GM18858 (cell line): ENCODE data around the gene RIN1.
"Not testable (repeated sequence)": the region's sequence is repeated elsewhere in the genome, so short reads cannot be mapped to it uniquely, and the experiment has no call there.

Experiments used
- ATAC-seq: cut with Tn5 transposase; IDR thresholded peaks from one replicate; pipeline ENCODE4 v1.9.1; 2021; ENCODE audit not compliant: unreplicated experiment

RIN1 gene

DNA sequence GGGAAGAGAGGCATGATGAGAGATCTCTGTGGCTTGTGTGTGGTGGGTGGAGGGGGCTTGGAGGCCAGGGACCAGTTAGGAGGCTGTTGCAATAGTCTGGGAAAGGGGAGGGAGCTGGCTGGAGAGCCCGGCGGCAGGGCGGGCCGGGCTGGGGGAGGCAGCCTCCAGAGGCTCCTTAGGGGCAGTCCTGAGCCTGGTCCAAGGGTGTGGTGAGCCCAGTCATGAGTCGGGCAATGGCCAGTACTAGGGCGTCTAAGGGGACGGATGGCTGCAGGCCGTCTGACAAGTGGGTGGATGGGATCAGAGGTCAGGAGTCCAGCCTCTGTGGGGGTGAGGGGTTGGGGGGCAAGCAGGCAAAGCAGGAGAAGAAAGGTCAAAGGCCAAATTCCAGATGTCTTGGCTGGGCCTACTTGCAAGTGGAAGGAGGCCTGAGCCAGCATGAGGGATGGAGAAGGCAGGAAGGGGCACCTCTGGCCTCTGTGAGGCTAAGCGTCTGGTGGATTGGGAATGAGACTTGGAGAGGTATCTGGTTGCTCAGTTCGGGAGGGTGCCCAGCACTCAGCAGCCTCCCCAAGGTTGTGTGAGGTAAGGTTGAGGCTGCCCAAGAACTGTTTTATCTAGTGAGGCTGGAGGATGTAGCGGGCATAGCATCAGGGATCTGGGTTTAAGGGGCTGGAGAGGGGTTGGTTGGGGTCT lies 13.4 kb downstream of the RIN1 start:
- no peak for ATAC-seq

DNA sequence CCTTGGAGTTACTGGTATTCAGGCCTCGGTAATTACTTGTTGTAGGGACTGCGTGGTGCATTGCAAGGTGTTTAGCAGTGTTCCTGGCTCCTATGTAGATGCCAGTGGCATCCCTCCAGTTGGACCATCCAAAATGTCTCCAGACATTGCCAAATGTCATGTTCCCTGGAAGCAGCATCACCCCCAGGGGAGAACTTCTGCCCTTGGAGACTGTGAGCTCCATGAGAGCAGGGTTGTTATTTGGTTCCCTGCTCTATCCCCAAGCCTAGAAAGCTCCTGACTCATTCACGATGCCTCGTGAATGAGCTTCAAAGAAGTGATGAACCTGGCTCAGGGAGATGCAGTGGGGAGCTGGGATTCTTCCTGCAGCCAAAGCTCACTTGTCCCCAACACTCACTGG lies 14.6 kb downstream of the RIN1 start:
- no peak for ATAC-seq

DNA sequence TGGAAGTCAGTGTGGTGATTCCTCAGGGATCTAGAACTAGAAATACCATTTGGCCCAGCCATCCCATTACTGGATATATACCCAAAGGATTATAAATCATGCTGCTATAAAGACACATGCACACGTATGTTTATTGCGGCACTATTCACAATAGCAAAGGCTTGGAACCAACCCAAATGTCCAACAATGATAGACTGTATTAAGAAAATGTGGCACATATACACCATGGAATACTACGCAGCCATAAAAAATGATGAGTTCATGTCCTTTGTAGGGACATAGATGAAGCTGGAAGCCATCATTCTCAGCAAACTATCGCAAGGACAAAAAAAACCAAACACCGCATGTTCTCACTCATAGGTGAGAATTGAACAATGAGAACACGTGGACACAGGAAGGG lies 15.5 kb downstream of the RIN1 start:
- not testable (repeated sequence) for ATAC-seq

DNA sequence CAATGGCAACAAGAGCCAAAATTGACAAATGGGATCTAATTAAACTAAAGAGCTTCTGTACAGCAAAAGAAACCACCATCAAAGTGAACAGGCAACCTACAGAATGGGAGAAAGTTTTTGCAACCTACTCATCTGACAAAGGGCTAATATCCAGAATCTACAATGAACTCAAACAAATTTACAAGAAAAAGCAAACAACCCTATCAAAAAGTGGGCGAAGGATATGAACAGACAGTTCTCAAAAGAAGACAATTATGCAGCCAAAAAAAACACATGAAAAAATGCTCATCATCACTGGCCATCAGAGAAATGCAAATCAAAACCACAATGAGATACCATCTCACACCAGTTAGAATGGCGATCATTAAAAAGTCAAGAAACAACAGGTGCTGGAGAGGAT lies 15.9 kb downstream of the RIN1 start:
- not testable (repeated sequence) for ATAC-seq

- ATAC-seq = no peak
Observed at GRCh38 chr11:66318600-66318970, 17.6 kb downstream of the RIN1 start.

- no peak for ATAC-seq
Observed at GRCh38 chr11:66317723-66318599, 18.3 kb downstream of the RIN1 start.

DNA sequence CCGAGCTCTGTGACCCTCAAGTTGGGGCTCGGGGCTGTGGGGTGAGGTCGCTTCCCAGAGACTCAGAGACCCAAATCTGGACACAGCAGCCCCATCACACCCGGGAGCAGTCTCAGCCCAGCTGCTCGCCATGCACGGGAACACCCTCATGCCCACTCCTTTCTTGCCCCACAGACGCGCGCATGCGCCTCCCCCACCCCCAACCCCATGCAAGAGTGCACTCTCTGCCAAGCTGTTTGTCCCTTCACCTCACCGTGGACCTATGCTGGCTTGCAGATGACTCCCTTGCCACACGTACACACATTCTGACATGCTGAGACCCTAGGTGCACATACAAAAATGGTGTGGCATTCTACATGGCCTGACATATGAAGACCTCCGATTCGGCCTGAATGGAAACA lies 18.9 kb downstream of the RIN1 start:
- ATAC-seq = no peak

GRCh38 chr11:66316849-66317251 lies 19.4 kb downstream of the RIN1 start, which contains the start of gene CD248:
Gene CD248 (minus strand): TSS chr11:66317044. CDS start chr11:66317027, 17 bp downstream.
- no peak for ATAC-seq

DNA sequence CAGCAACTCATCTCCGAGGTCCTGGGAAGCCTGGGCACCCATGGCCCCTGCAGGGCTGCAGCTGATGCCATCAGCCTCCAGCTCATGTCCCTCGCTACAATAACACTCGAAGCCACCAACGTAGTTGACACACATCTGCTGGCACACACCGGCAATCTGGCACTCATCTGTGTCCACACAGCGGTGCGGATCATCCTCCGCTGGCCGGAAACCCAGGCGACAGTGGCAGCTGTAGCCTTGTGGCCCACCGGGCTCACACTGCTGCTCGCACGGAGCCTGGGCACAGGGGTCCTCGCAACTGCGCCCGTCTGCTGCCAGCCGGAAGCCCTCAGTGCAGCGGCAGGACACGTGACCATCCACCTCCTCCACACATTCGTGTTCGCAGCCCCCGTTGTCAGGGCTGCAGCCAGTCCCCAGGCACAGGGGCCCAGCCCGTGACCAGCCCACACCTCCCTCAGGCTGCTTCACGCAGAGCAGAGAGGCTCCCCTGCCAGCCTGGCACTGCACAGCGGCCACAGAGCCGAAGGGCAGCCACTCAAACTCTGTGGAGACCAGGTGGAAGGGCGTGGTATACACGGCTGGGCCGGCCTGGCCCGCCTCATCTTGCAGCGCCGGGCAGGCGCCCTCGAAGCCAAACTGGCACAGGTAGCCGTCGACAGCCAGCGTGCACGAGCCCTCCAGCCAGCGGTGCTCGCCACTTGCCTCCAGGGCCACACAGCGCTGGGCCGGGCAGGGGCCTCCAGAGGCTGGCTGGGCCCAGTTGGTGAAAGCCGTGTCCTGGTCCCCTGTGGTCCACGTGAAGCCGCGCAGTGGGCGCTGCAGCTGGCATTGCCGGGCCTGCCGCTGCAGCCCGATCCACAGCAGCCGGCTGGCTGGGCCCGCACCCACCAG lies 20.1 kb downstream of the RIN1 start:
- no peak for ATAC-seq

GRCh38 chr11:66315498-66315885 lies 20.7 kb downstream of the RIN1 start:
- no peak for ATAC-seq

GRCh38 chr11:66314561-66315497 lies 21.4 kb downstream of the RIN1 start:
- no peak for ATAC-seq

- ATAC-seq = no peak
Observed at GRCh38 chr11:66314186-66314501, 22.1 kb downstream of the RIN1 start.

GRCh38 chr11:66313321-66314185 lies 22.7 kb downstream of the RIN1 start:
- ATAC-seq = no peak

GRCh38 chr11:66312549-66313320 lies 23.5 kb downstream of the RIN1 start:
- ATAC-seq = peak; percentile 35

DNA sequence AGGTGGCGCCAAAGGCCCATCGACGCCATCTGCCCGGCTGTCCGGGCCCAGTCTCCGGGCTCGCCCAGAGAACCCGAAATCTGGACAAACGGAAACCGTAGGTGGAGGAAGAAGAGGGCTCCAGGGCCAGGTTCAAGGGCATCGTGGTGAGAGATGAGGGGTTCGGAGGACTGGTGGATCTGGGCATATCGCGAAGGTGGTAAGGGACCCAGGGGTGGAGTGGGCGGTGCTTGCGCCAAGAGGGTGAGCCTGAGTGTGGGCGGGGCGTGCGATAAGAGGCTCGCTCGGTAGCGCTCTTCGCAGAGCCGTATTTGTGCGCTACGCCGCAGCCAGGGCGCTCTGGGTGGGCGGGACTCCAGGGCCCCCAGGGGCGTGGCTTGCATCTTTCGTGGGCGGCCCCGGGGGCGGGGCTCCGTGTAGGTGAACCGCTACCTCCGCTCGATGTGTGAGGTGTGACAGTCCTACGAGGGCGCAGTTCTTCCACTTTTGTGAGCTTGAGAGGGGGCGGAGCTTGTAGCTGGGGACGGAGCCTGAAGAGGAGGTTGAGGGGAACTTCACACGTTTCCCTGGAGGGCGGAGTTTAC lies 24.2 kb downstream of the RIN1 start:
- peak; percentile 47 for ATAC-seq

DNA sequence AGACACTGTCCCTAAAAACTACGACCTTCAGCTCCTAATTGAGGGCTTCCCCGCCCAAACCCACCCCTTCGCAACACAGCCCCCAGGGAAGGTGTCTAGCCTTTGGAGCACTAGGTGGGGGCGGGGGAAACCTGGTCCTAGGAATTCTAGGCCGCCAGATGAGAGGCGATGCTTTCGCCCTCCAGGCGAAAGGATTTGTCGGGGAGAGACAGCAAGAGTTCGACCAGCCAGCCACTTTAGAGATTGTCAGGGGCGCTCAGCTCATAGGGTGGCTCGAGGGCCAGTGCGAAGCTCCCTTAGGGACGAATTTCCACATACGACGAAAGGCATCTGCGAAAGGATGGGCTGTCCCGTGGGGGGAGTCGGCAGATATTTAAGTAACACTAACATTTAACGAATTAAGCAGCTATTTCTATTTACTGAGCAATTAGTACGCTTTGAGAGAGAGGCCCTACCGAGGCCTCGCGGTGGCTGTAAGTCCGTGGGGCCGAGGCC lies 24.7 kb downstream of the RIN1 start:
- no peak for ATAC-seq

- ATAC-seq = not testable (repeated sequence)
Observed at GRCh38 chr11:66310803-66311440, 25.3 kb downstream of the RIN1 start.

DNA sequence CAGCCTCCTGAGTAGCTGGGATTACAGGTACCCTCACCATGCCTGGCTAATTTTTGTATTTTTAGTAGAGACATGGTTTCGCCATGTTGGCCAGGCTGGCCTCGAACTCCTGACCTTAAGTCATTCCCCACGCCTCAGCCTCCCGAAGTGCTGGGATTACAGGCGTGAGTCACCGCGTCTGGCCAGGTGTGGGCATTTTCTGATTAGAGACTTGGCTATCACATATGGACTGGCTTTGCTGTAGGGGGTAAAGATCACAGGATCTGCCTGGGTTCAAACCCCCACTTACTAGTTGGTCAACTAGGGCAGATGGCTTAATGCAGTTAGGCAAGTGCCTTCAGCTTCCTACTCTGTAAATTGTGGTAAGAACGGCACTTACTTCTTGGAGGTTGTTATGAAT lies 25.9 kb downstream of the RIN1 start:
- ATAC-seq = no peak
